NCI-H187 (cell line): ENCODE data around the gene ANHX.

Experiments used
- DNase-seq, 2 experiments: peaks; one replicate each; lab custom pipeline; 2025; lab: John Stamatoyannopoulos, UW

Gene ANHX

DNA sequence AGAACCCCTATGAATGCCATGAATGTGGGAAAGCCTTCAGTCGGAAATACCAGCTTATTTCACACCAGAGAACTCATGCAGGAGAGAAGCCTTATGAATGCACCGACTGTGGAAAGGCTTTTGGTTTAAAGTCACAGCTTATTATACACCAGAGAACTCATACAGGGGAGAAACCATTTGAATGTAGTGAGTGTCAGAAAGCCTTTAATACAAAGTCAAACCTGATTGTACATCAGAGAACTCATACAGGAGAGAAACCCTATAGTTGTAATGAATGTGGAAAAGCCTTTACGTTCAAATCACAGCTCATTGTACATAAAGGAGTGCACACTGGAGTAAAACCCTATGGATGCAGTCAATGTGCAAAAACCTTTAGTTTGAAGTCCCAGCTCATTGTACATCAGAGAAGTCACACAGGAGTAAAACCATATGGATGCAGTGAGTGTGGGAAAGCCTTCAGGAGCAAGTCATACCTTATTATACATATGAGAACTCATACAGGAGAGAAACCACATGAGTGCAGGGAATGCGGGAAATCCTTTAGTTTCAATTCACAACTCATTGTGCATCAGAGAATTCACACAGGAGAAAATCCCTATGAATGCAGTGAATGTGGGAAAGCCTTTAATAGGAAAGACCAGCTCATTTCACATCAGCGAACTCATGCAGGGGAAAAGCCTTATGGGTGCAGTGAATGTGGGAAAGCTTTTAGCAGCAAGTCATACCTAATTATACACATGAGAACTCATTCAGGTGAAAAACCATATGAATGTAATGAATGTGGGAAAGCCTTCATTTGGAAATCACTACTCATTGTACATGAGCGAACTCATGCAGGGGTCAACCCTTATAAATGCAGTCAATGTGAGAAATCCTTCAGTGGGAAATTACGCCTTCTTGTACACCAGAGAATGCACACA lies 32.1 kb downstream of the ANHX start:
- no peak for DNase-seq

DNA sequence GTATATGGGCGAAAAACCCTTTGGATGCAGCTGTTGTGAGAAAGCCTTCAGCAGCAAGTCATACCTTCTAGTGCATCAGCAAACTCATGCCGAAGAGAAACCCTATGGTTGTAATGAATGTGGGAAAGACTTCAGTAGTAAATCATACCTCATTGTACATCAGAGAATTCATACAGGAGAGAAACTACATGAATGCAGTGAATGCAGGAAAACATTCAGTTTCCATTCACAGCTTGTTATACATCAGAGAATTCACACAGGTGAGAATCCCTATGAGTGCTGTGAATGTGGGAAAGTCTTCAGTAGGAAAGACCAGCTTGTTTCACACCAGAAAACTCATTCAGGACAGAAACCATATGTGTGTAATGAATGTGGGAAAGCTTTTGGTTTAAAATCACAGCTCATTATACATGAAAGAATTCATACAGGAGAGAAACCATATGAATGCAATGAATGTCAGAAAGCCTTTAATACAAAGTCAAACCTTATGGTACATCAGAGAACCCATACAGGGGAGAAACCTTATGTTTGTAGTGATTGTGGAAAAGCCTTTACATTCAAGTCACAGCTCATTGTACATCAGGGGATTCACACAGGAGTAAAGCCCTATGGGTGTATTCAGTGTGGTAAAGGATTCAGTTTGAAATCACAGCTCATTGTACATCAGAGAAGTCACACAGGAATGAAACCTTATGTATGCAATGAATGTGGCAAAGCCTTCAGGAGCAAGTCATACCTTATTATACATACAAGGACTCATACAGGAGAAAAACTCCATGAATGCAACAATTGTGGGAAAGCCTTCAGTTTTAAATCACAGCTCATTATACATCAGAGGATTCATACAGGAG lies 33.0 kb downstream of the ANHX start:
- DNase-seq: no peak

DNA sequence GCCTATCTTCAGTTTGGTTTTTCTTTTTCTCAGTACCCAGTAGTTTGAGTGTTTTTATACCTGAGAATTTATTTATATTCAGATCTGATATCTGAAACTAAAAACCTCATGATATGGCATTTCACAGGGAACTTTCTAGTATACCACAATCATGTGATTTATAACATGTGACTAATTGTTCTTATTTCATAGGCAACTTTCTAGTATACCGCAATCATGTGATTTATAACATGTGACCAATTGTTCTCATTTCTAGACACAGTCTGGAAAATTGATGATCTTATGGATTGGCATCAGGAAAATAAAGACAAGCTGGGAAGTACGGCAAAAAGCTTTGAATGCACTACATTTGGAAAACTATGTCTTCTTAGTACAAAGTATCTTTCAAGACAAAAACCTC lies 33.8 kb downstream of the ANHX start:
- no peak for DNase-seq

DNA sequence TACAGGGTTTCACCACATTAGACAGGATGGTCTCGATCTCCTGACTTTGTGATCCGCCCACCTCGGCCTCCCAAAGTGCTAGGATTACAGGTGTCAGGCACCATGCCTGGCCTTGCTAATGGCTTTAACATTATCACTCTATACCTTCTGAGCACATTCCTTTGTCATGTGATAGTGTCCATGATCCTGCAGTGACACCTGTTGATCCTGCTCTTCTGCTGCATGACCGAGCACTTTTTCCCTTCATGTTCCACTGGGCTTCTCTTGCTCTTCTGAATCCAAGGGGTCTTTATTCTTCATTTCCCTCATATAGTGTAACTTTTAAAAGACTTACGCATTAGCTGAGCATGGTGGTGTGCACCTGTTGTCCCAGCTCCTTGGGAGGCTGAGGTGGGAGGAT lies 42.8 kb downstream of the ANHX start:
- DNase-seq: no peak

DNA sequence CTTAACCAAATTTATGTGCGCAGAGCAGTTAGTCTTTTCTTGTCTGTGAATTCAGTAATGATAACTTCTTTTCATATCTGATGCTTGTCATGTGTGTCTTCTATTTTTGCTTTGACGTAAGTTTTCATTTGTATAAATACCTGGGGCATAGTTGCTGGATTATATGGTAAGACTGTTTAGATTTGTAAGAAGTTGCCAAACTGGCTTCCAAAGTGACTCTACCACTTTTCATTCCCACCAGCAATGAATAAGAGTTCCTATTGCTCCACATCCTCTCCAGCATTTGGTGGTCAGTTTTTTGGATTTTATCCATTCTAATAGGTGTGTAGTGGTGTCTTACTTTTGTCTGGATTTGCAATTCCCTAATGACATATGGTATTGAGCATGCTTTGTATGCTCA lies 45.5 kb downstream of the ANHX start:
- DNase-seq: no peak

DNA sequence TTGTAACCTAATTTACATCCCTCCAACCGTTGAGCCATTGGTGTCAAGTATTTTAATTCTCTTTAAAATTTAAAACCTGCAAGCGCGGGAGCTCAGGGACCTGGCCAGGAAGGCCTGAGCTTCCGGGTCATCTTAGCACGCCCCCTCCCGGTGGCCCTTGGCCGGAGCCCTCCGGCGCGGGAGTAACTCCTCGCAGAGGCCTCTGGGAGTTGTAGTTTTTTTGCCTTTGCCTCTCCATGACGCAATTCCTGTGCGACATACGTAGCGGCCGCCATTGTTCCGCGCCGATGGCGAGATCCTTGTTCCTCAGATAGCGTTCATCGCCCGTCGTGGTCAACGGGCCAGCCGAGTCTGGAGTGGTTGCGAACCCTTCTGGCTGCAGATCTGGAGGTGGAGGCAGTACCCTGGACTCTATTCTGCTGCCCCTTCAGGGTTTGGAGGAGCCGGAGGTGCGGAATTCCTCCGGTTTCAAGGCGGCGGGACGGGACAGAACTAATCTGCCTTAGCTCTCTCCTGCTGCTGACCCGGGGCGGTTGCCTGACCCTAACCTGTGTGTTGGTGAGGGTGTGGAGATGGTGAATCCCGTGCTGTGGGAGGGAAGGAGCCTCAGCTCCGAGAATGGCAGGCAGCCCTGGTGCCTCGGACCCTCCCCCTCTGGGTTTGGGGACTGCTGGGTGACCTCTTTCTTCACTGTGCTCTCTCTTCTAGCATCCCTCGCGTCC lies 54.3 kb downstream of the ANHX start, which contains the start of gene ZNF268:
TSS of gene ZNF268 (plus strand) at position 258 of the 722 bp plus-strand sequence. CDS start 503 bp downstream, outside the sequence.
- peak; percentile 74 to 84 for DNase-seq

DNA sequence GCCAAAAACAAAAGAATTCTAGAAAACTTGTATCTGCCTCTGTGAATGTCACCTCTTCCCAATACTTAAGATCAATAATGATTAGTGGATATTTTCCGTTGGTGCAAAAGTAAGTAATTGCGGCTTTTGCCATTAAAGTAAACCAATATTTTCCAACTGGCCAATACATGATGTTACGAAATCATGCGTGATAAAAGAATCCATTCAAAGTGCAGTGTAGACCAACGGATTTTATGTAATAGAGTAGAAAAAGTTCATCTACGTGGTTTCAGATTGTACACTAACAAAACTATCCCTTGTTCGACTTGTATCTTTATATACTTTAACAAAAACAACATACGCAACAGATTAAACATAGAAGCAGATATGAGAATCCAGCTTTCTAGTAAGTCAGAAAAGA lies 55.0 kb downstream of the ANHX start:
- DNase-seq: no peak

DNA sequence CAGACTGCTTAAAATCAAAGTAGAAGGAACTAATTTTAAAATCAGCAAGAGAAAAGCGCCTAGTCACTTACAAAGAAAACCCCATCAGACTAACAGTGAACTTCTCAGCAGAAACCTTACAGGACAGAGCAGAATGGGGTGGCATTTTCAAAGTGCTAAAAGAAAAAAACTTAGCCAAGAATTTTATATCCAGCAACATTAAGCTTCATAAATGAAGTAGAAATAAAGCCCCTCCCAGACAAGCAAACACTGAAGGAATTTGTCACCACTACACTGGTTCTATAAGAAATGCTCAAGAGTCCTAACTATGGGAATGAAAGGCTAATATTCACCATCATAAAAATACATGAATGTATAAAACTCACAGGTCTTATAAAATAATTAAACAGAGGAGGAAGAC lies 60.8 kb downstream of the ANHX start:
- no peak for DNase-seq

DNA sequence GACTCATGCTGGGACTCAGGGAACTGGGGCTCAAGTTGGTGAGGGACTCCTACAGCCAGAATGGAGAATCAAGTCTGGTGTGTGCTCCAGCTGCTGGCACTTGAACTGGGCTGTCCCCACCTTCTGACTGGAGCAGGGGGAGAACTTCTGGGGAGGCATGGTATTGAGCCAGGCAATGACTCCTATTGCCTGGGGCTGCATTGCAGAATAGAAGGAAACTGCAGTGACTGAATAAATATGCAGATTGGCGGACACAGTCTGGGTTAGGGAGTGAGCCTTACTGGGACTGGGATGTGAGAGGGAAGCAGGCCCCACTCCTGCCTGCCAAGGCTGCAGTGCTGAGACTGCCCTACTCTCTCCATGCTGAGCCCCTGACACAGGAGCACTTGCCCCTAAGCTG lies 63.2 kb downstream of the ANHX start:
- DNase-seq: no peak
